SK-N-MC (cell line): ENCODE measurements around the gene MYO18B.

Experiments
- EZH2 ChIP-seq: fragments of 200-600 bp; sonication (generic); IDR thresholded peaks from one replicate; pipeline ENCODE4 v1.6.1; 2017; ENCODE audit warnings: antibody characterized with exemption
- POLR2AphosphoS5 ChIP-seq: IDR thresholded peaks from 2 replicates; pipeline ENCODE4 v1.6.1; 2012; ENCODE audit warnings: mild to moderate bottlenecking, low read depth, low read length, borderline replicate concordance

- TF ChIP-seq EZH2 (no peak), POLR2AphosphoS5 (no peak)
These were observed 181.9 kb downstream of the MYO18B start for GRCh38 chr22:25923914-25924313.
